ENCODE measurements around the gene BPIFB1. TPM values are rescaled to one million over a fixed set of nuclear protein-coding genes. Genes with fewer than 3 reads are reported as not detected.

Gene BPIFB1
- total RNA-seq, 2 donors from 2014 or later: 0.24 to 0.26 TPM

- Histone ChIP-seq H3K27me3 (ENCODE audit: control insufficient read depth, insufficient read depth, low read length, poor library complexity, severe bottlenecking) (no peaks in the 10 kb centered on the region), H3K4me1 (ENCODE audit: control insufficient read depth, insufficient read depth, low read length) (no peaks in the 10 kb centered on the region), H3K4me3 (ENCODE audit: low read length) (no peak overlapping the region), H3K9me3 (ENCODE audit: control insufficient read depth, low read length) (no peaks in the 10 kb centered on the region), H3K36me3 (ENCODE audit: control insufficient read depth, insufficient read depth, low read length) (no peaks in the 10 kb centered on the region), H3K9ac (ENCODE audit: extremely low read depth, low read length, poor library complexity, severe bottlenecking) (no peak overlapping the region), H3K27ac (ENCODE audit: low read depth, low read length) (no peak overlapping the region)
- Mint-ChIP-seq H3K27ac (no peak overlapping the region), H3K9me3 (no peaks in the 10 kb centered on the region), H3K4me3 (no peak overlapping the region), H3K36me3 (ENCODE audit: low read depth) (no peaks in the 10 kb centered on the region), H3K27me3 (ENCODE audit: insufficient read depth) (no peaks in the 10 kb centered on the region), H3K4me1 (no peaks in the 10 kb centered on the region)
- 80 to 88% methylated on average over 3 to 6 of the region's 6 CpGs for WGBS, 2 experiments (ENCODE audit: insufficient coverage in 1 of 2, insufficient read length in 1 of 2)
- no peak for DNase-seq
- TF ChIP-seq CTCF (conservative IDR thresholded peaks at IDR 0.05): no peak
Observed at GRCh38 chr20:33310327-33310899, 27.4 kb downstream of the BPIFB1 start.

- H3K27me3 ChIP-seq (ENCODE audit: control insufficient read depth, insufficient read depth, low read length, poor library complexity, severe bottlenecking): no peaks in the 10 kb centered on the region
- Mint-ChIP-seq H3K27ac (no peak overlapping the region), H3K9me3 (no peaks in the 10 kb centered on the region), H3K36me3 (ENCODE audit: low read depth) (no peaks in the 10 kb centered on the region), H3K4me1 (no peaks in the 10 kb centered on the region), H3K27me3 (ENCODE audit: insufficient read depth) (no peaks in the 10 kb centered on the region), H3K4me3 (no peak overlapping the region)
- no peaks in the 10 kb centered on the region for H3K9me3 ChIP-seq (ENCODE audit: control insufficient read depth, low read length)
- no peak overlapping the region for H3K27ac ChIP-seq (ENCODE audit: low read depth, low read length)
- no peak for TF ChIP-seq CTCF (conservative IDR thresholded peaks at IDR 0.05)
- no peaks in the 10 kb centered on the region for H3K4me1 ChIP-seq (ENCODE audit: control insufficient read depth, insufficient read depth, low read length)
- H3K9ac ChIP-seq (ENCODE audit: extremely low read depth, low read length, poor library complexity, severe bottlenecking): no peak overlapping the region
- 86 to 92% methylated on average over 4 to 8 of the region's 8 CpGs for WGBS, 2 experiments (ENCODE audit: insufficient coverage in 1 of 2, insufficient read length in 1 of 2)
- no peak for DNase-seq
- no peaks in the 10 kb centered on the region for H3K36me3 ChIP-seq (ENCODE audit: control insufficient read depth, insufficient read depth, low read length)
- no peak overlapping the region for H3K4me3 ChIP-seq (ENCODE audit: low read length)
Observed at GRCh38 chr20:33311011-33311410, 28.0 kb downstream of the BPIFB1 start.

GRCh38 chr20:33311996-33312395 lies 29.0 kb downstream of the BPIFB1 start:
- Histone ChIP-seq H3K9ac (ENCODE audit: extremely low read depth, low read length, poor library complexity, severe bottlenecking) (no peak overlapping the region), H3K9me3 (ENCODE audit: control insufficient read depth, low read length) (no peaks in the 10 kb centered on the region), H3K27ac (ENCODE audit: low read depth, low read length) (no peak overlapping the region), H3K36me3 (ENCODE audit: control insufficient read depth, insufficient read depth, low read length) (no peaks in the 10 kb centered on the region), H3K4me3 (ENCODE audit: low read length) (no peak overlapping the region), H3K4me1 (ENCODE audit: control insufficient read depth, insufficient read depth, low read length) (no peaks in the 10 kb centered on the region), H3K27me3 (ENCODE audit: control insufficient read depth, insufficient read depth, low read length, poor library complexity, severe bottlenecking) (no peaks in the 10 kb centered on the region)
- H3K27ac Mint-ChIP-seq: no peak overlapping the region
- DNase-seq: no peak
- H3K27me3 Mint-ChIP-seq (ENCODE audit: insufficient read depth): no peaks in the 10 kb centered on the region
- no peaks in the 10 kb centered on the region for H3K9me3 Mint-ChIP-seq
- H3K36me3 Mint-ChIP-seq (ENCODE audit: low read depth): no peaks in the 10 kb centered on the region
- no peak overlapping the region for H3K4me3 Mint-ChIP-seq
- 85 to 92% methylated on average over 2 to 4 of the region's 4 CpGs for WGBS, 2 experiments (ENCODE audit: insufficient coverage in 1 of 2, insufficient read length in 1 of 2)
- no peak for TF ChIP-seq CTCF (conservative IDR thresholded peaks at IDR 0.05)
- H3K4me1 Mint-ChIP-seq: no peaks in the 10 kb centered on the region
